Measurements from ENCODE around the gene BROX.

Gene BROX

DNA sequence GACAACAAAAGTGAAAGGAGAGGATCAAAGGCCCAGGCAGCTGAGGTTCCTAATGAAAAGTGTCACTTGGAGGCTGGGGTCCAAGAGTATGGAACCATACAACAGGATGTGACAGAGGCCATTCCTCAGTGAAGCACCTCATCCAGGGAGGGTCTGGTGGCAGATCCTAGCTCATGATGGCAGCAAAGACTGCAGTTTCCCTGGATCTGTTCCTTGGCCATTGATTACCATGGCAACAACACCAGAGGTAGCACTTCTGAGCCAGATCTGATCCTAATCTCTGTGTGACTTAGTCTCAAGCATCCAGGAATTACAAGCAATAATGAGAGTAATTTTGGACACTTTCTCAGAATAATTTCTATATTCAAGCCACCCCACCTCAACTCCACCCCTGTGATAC is 37.6 kb downstream of the BROX start:
- Histone ChIP-seq H3K9me3 (ENCODE audit: control insufficient read depth, insufficient read depth, low read depth, low read length) (no peaks in the 10 kb centered on the region), H3K36me3 (ENCODE audit: control insufficient read depth in 2 of 2, insufficient read depth in 1 of 2, low read length in 2 of 2) (no peaks in the 10 kb centered on the region), H3K4me3 (ENCODE audit: low read depth, low read length) (no peak overlapping the region), H3K27ac (ENCODE audit: extremely low read depth, low read depth, low read length) (no peak overlapping the region), H3K4me1 (ENCODE audit: control insufficient read depth, insufficient read depth, low read length) (no peaks in the 10 kb centered on the region)
- POLR2A ChIA-PET, result interaction anchor here (0.5 kb wide), 1 partner anchor 36 kb away, joined by 6 read pairs; no protein-coding TSS in a partner anchor
- TF ChIP-seq HOXC10 (CRISPR knock-in tag; IDR thresholded peaks at IDR 0.05) (no peak), CTCF (tag by site-specific recombination; IDR thresholded peaks at IDR 0.05) (peak; percentile 37; the same call in 1 of the 2 replicates)
- CTCF ChIA-PET, result interaction anchor here (2.7 kb wide), 1 partner anchor 374 kb away, joined by 12 read pairs; no protein-coding TSS in a partner anchor

DNA sequence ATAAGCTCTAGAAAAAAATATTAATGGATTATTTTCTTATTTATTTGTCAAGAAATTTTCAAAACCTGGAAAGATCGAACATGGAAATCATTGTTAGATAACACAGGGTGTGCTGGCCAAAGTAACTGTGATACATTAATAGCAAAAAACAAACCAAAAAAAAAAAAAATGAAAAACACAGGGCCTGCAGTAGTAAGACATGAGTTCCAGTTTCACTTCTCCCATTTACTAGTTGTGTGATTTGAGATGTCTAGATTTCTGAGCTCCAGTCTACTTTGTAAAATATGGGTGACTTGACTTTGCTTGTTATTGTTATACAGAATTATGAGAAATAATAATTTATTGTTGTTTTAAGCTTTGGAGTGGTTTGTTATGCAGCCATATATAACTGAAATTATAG is 38.3 kb downstream of the BROX start:
- ChIA-PET POLR2A (no interaction called here), CTCF (interaction anchor here (0.5 to 1.2 kb wide), 7 partner anchors 10 to 1564 kb away, joined by 3 to 7 read pairs (median 5); no protein-coding TSS in a partner anchor)
- no peaks in the 10 kb centered on the region for H3K36me3 ChIP-seq (ENCODE audit: control insufficient read depth in 2 of 2, insufficient read depth in 1 of 2, low read length in 2 of 2)
- no peak overlapping the region for H3K4me3 ChIP-seq (ENCODE audit: low read depth, low read length)
- H3K27ac ChIP-seq (ENCODE audit: extremely low read depth, low read depth, low read length), result no peak overlapping the region
- H3K9me3 ChIP-seq (ENCODE audit: control insufficient read depth, insufficient read depth, low read depth, low read length), result no peaks in the 10 kb centered on the region
- H3K4me1 ChIP-seq (ENCODE audit: control insufficient read depth, insufficient read depth, low read length), result no peaks in the 10 kb centered on the region
- TF ChIP-seq, protein P1, sequence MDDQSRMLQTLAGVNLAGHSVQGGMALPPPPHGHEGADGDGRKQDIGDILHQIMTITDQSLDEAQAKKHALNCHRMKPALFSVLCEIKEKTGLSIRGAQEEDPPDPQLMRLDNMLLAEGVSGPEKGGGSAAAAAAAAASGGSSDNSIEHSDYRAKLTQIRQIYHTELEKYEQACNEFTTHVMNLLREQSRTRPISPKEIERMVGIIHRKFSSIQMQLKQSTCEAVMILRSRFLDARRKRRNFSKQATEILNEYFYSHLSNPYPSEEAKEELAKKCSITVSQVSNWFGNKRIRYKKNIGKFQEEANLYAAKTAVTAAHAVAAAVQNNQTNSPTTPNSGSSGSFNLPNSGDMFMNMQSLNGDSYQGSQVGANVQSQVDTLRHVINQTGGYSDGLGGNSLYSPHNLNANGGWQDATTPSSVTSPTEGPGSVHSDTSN (CRISPR knock-in tag; IDR thresholded peaks at IDR 0.05), result no peak

GRCh38 chr1:222751255-222751654 is 38.9 kb downstream of the BROX start:
- ChIA-PET POLR2A (no interaction called here), CTCF (interaction anchor here (0.5 to 1.2 kb wide), 7 partner anchors 11 to 1565 kb away, joined by 3 to 7 read pairs (median 5); no protein-coding TSS in a partner anchor)
- Histone ChIP-seq H3K9me3 (ENCODE audit: control insufficient read depth, insufficient read depth, low read depth, low read length) (no peaks in the 10 kb centered on the region), H3K4me3 (ENCODE audit: low read depth, low read length) (no peak overlapping the region), H3K4me1 (ENCODE audit: control insufficient read depth, insufficient read depth, low read length) (no peaks in the 10 kb centered on the region), H3K36me3 (ENCODE audit: control insufficient read depth in 2 of 2, insufficient read depth in 1 of 2, low read length in 2 of 2) (no peaks in the 10 kb centered on the region), H3K27ac (ENCODE audit: extremely low read depth, low read depth, low read length) (no peak overlapping the region)
- TF ChIP-seq ZNF639 (tag by site-specific recombination; IDR thresholded peaks at IDR 0.05), result no peak
- no peak for TF ChIP-seq ZSCAN5A (tag by site-specific recombination; IDR thresholded peaks at IDR 0.05)

GRCh38 chr1:222754366-222755139 is 42.2 kb downstream of the BROX start:
- no peak overlapping the region for H3K27ac ChIP-seq (ENCODE audit: extremely low read depth, low read depth, low read length)
- CTCF ChIA-PET, result interaction anchor here (0.8 kb wide), 1 partner anchor 16 kb away, joined by 4 read pairs; no protein-coding TSS in a partner anchor

More at GRCh38 chr1:222754366-222755139, 42.2 kb downstream of the BROX start:
- H3K9me3 ChIP-seq (ENCODE audit: control insufficient read depth, insufficient read depth, low read depth, low read length), result no peaks in the 10 kb centered on the region
- no peaks in the 10 kb centered on the region for H3K4me1 ChIP-seq (ENCODE audit: control insufficient read depth, insufficient read depth, low read length)
- no peaks in the 10 kb centered on the region for H3K36me3 ChIP-seq (ENCODE audit: control insufficient read depth in 2 of 2, insufficient read depth in 1 of 2, low read length in 2 of 2)
- POLR2A ChIA-PET, result interaction anchor here (0.8 to 1.1 kb wide), 2 partner anchors 11 to 39 kb away, joined by 3 to 5 read pairs; no protein-coding TSS in a partner anchor
- H3K4me3 ChIP-seq (ENCODE audit: low read depth, low read length), result no peak overlapping the region
- TF ChIP-seq ZIC2 (tag by site-specific recombination; IDR thresholded peaks at IDR 0.05) (peak; percentile 29; the same call in 1 of the 2 replicates), TRIM28 (IDR thresholded peaks at IDR 0.05; ENCODE audit: borderline replicate concordance, low read length) (peak; percentile 55; the same call in 1 of the 2 replicates), BCL6B (tag by site-specific recombination; IDR thresholded peaks at IDR 0.05) (no peak)

All from HEK293 (cell line).